Globus pallidus (tissue), 1 donor: ENCODE results near the gene SCGB3A1.

Source experiments
- DNase-seq: peaks from one replicate; pipeline ENCODE4 v3.0.0-alpha.2; 2015; ENCODE audit warnings: low spot score

SCGB3A1 gene

GRCh38 chr5:180625125-180625790 is 34.0 kb upstream of the SCGB3A1 start:
- no peak for DNase-seq

- DNase-seq, result no peak
Measured at GRCh38 chr5:180624587-180624986, 33.3 kb upstream of the SCGB3A1 start.

GRCh38 chr5:180623844-180624243 is 32.5 kb upstream of the SCGB3A1 start:
- no peak for DNase-seq

- DNase-seq, result no peak
Measured at GRCh38 chr5:180623411-180623834, 32.1 kb upstream of the SCGB3A1 start.

- DNase-seq, result no peak
Measured at GRCh38 chr5:180622910-180623309, 31.6 kb upstream of the SCGB3A1 start.

- DNase-seq, result no peak
Measured at GRCh38 chr5:180621311-180621710, 30.0 kb upstream of the SCGB3A1 start.

GRCh38 chr5:180620014-180620413 is 28.7 kb upstream of the SCGB3A1 start:
- no peak for DNase-seq

GRCh38 chr5:180619563-180619915 is 28.2 kb upstream of the SCGB3A1 start:
- no peak for DNase-seq

GRCh38 chr5:180618829-180619562 is 27.7 kb upstream of the SCGB3A1 start:
- no peak for DNase-seq

GRCh38 chr5:180618487-180618828 is 27.2 kb upstream of the SCGB3A1 start:
- DNase-seq, result no peak

GRCh38 chr5:180613814-180614188 is 22.5 kb upstream of the SCGB3A1 start:
- no peak for DNase-seq

- DNase-seq, result no peak
Measured at GRCh38 chr5:180613188-180613813, 22.0 kb upstream of the SCGB3A1 start.

GRCh38 chr5:180612683-180613082 is 21.4 kb upstream of the SCGB3A1 start:
- no peak for DNase-seq

GRCh38 chr5:180611140-180611850 is 20.0 kb upstream of the SCGB3A1 start:
- DNase-seq, result no peak

- no peak for DNase-seq
Measured at GRCh38 chr5:180609817-180610550, 18.7 kb upstream of the SCGB3A1 start.

GRCh38 chr5:180609386-180609785 is 18.1 kb upstream of the SCGB3A1 start:
- no peak for DNase-seq

- no peak for DNase-seq
Measured at GRCh38 chr5:180608572-180609310, 17.4 kb upstream of the SCGB3A1 start.

- DNase-seq, result no peak
Measured at GRCh38 chr5:180607861-180608571, 16.7 kb upstream of the SCGB3A1 start.

- DNase-seq, result no peak
Measured at GRCh38 chr5:180606215-180606785, 15.0 kb upstream of the SCGB3A1 start.

GRCh38 chr5:180605554-180606214 is 14.4 kb upstream of the SCGB3A1 start:
- DNase-seq, result peak; percentile 14
